COLO668 (cell line): ENCODE data around the gene NTN4.
"Not testable (repeated sequence)": the region's sequence is repeated elsewhere in the genome, so short reads cannot be mapped to it uniquely, and the experiment has no call there.

Source experiments
- DNase-seq: peaks from one replicate; lab custom pipeline; 2025; ENCODE audit not compliant: unreplicated experiment; lab: John Stamatoyannopoulos, UW

Gene NTN4

DNA sequence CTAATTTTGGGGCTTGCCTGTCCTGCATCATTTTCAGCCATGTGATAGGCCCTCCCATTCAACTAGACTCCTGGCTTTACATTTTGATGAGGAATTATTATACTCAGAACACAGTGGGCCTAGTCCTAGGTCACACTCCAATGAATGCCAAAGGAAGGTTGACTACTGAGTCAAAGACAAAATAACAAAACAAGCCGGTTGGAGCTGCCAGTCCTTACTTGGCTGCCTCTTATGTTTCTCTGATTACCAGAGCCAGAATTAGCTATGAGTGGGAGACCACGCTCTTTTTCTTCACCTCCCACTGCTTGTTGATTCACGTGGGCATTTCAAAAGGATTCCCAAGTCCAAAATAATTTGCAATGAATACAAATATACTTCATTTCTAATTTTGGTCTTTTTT lies 161.2 kb downstream of the NTN4 start:
- DNase-seq, result no peak

DNA sequence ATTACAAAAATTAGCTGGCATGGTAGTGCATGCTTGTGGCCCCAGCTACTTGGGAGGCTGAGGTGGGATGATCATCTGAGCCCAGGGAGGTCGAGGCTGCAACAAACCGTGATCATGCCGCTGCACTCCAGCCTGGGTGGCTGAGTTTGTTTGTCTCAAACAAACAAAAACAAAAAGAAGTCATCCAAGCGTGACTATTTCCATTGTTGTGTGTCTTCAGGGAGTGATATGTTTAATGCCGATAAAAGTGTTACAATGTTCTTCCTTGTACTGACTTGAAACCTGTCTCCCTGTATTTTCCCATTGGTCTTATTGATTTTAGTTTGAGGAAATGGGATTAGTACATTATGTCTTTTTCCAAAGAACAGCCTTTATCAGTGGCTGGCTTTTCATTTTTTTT lies 163.7 kb downstream of the NTN4 start:
- DNase-seq, result peak; percentile 52

DNA sequence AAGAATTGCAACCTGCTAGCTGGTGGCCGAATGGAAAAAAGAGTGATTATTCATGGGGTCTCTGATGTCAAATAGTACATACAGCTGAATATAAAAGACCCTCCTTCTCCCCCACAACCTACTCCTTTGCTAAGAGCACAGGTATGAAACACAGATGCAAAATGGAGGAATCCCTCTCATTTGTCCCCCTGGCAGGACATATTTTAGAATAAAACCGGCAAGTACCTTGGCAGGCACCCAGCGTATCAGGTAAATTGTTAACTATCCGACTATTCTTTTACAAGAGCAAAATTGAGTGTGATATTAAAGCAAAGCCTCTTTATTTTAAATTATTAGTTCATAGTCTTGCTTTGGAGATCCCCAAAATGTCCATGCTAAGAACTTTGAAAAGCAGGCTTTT lies 165.6 kb downstream of the NTN4 start:
- no peak for DNase-seq

DNA sequence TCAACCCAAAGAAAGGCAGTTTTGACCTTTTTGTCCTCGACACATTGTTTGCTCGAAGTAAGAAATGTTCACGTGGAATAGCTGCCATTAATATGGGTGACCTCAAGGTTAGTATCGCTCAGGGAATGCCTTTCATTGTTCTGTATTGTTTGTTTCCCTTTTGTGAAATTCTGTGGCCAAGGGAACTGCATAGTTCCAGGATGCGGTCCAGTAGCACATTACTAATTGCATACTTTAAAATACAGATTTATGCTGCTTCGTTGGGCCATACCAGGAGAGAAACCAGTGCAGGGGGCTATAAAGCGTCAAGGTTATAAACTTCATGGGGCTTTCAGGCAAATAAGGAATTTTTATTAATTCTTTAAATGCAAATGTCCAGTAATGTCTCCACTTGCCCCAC lies 166.0 kb downstream of the NTN4 start:
- no peak for DNase-seq

DNA sequence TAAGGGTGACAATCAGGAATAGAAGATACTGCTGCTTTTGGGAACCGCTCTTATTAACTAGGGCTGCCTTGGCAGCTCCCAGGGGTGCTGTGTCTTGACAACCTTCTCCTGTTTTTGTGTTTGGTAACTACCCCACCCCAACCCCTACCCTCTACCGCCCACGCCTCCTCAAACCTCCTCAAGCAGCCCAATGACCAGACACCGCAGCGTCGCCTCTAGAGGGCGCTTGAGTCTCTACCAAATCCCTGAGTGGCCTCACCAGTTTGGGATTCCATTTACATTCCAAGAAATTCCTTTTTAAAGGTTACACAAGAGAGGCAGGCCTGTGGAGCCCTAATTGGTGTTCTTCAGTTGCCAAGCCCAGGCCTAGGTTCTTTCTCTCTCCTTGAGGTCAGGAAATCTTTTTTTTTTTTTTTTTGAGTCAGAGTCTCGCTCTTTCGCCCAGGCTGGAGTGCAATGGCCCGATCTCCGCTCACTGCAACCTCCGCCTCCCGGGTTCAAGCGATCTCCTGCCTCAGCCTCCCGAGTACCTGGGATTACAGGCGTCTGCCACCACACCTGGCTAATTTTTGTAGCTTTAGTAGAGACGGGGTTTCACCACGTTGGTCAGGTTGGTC lies 166.9 kb downstream of the NTN4 start:
- DNase-seq, result peak; percentile 69

DNA sequence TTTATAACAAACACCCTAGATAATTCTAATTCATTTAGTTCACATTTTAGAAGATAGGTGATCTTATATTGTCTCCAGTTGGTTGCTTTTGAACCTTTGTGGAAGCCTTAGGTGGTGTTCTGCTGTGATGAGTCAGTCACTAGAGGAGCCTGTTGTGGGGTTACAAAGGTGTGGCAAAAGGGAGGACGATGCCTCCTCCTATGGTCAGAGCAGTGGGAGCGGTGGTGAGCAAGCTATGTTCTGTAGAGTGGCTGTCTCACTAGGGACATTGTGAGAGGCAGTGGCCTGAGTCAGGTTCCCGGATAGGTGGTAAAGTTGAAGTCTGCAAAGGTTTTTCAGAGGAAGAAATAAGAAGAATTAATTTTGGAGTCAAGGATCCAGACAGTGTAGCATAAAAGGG lies 167.7 kb downstream of the NTN4 start:
- no peak for DNase-seq

DNA sequence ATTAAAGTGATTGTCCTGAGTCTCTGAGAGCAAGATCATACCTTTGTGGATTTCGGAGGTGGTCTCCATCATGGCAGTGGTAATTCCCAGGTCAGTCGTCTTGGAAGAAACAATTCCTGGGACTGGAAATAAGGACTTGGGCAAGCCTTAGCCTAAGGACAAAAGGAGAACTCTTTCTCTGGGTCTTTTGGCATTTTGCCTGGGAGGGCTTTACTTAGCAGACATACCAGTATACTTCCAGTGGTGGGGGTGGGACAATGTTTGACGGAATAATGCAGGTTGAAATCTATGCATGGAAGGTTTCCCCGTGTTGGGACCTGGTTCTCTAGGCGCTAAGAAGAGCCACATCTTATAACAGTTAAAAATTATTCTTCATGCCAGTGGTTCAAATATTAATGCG lies 168.8 kb downstream of the NTN4 start:
- DNase-seq, result no peak

DNA sequence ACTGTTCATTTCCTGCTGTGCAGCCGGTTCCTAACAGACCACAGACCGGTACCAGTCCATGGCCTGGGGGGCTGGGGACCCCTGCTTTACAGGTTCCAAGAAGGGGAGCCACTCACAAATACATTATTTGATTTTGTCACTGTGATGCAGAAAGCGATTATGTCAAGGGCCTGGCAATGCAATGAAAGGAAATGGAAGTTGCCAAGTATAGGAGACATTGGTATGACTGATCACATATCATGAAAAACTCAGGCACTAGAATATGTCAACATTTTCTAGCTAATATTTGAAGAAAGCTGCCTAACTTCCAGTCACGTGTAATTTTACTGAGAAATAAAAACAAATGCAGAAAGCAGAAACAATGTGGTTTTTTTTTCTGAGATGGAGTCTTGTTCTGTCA lies 170.4 kb downstream of the NTN4 start:
- DNase-seq, result no peak

DNA sequence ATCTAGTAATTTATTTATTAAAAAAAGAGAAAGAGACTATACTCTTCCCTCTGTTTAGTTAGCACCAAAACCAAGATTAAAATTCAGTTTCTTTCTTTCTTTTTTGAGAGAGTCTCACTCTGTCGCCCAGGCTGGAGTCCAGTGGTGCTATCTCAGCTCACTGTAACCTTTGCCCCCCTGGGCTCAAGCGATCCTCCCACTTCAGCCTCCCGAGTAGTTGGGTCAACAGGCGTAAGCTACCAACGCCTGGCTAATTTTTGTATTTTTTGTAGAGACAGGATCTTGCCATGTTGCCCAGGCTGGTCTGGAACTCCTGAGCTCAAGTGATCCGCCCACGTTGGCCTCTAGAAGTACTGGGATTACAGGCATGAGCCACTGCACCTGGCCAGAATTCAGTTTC lies 174.1 kb downstream of the NTN4 start:
- not testable (repeated sequence) for DNase-seq

DNA sequence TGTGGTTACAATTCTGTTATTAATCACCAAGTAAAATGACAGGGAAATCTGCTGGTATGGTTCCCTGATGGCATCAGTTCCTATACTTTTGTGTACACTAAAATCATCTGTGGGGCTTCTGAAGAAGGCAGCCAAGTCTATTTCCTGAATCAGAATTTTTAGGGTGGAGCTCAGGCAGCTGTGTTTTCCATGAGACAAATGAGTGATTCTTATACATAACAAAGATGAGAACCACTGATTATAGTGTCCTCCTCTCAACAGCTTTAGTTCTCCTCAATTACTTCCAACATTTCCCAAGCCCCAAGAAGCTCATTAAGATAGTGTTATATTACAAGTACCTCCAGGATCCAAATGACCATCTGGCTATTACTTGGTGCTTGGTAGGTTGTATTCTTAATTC lies 174.8 kb downstream of the NTN4 start:
- DNase-seq, result no peak

DNA sequence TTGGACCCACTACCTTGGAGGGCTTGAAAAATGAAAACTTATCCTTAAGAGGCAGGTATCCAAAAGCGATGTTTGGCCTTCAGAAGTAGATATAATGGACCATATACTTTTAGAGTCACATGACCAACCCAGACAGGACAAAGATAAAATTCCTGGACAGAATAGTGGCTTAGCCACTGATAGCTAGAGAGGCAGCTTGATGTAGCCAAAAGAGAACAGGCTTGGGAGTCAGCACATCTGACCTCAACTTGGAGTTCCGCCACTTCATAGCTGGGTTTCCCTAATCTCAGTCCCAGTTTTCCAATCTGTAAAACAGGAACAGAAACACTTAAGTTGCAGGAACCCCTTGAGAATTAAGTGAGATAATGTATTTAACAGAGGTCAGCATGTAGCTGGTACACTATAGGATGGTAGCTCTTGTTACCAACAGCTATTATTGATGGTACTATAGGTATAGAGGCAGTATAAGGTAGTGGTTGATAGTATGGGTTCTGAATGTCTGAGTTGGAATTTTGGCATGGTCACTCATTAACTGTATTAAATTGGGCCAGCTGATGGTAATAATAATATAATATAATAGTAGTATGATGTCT lies 176.1 kb downstream of the NTN4 start:
- no peak for DNase-seq

DNA sequence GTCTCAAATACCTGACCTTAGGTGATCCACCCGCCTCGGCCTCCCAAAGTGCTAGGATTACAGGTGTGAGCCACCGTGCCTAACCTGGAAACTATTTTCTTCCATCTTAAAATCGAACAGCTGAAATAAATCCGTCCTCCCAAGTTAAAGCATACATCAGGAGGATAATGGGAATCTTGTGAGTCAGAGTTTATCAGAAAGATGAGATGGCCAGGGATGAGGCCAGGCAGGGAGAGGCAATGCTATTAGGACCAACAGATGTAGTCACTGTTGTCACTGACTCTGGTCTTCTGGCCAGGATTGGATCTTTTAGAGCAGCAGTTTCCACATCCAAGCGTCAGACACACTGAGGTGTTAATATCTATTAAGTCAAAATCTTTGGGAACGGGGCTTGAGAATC lies 177.5 kb downstream of the NTN4 start:
- no peak for DNase-seq

DNA sequence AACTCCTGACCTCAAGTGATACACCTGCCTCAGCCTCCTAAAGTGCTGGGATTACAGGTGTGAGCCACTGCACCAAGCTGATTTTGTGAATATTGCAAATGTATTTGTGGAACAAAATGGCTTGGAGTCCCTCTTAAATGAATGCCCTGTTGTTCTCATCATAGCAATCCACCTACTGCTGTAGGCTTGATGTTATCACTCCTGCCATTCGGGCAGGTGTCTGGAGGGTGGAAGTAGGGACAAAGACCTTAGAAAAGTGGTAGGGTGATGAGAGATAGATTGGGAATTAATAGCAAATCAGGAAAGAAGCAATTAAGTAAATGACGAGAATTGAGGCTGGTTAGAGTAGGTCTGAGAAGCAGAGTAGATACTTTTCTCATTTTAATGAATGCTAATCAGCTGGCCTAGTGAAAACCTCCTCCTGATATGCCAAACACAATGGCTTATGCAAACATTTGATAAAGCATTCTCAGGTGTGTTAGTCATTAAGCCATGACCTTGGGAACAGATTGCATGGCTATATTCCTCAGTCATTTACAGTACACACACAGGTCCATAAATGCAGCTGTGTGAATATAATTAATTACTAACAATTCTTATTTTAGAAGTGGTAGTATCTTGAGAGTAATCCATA lies 178.8 kb downstream of the NTN4 start:
- DNase-seq, result peak; percentile 39

DNA sequence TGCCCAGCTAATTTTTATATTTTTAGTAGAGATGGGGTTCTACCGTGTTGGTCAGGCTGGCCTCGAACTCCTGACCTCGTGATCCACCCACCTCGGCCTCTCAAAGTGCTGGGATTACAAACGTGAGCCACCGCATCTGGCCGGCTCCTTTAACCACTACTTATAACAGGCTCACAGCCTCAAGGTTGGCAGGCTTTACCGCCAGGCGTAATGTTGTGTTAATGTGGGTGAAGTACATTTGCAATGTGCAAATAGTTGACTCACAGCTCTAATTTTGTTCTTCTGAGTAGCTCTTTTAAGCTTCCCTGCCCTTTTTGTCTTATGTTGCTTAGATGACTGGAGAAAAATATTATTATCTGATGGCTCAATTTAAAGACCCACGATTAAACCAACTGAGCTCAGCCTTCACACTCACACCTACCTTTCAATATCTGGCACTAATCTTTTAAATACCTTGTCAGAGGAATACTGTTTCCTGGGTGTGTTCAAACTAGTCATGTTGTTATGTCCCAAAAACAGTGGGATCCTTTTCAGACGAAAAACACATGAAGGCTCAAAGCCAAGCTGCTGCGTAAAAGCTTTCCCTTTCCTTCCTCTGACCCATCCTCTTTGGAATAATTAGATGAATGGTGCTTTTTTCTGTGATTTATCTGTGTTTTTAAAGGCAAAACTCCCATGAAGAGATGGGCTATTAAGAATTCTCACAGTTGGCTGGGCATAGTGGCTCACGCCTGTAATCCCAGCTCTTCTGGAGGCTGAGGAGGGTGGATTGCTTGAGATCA lies 182.1 kb downstream of the NTN4 start:
- peak; percentile 41 for DNase-seq
